ENCODE data around the gene CREB3L2. TPM values are rescaled to one million over a fixed set of nuclear protein-coding genes. Genes with fewer than 3 reads are reported as not detected.

The CREB3L2 gene
- total and polyA plus RNA-seq, 10 of the 15 experiments (the other 5 are each of a cell fraction or from before 2014, with no cell fraction given), result 6.4 to 67.1 (median 26.2) TPM

DNA sequence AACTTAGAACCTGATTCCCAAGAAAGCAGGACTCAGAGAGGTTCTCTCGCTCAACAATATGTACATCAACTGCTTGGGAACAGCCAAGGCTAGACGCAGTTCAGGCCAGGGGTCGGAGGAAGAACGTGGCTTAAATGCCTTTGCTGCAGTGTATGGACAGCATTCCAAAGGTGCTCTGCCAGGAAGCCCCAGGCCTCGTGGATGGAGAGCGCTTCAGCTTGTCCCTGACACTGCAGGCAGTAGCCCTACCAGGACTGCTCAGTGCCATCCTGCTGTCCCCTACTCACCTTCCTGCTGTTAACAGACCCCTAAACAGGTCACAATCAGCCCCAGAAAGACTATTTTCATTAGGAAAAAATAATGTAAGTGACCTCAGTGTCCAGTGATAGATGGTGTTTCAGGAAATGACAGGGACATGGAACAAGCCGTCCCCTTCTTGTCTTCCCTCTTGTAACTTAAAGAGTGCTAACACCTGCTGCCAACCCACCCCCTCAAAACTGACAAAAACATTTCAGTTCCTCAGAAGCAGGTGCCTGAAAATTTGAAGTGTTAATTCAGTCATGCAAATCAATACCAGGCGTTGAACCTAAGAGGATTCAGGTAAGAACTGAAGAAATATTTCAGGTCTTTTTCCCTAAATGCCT, 16.5 kb downstream of the CREB3L2 start (continued):
- TF ChIP-seq, protein P1, sequence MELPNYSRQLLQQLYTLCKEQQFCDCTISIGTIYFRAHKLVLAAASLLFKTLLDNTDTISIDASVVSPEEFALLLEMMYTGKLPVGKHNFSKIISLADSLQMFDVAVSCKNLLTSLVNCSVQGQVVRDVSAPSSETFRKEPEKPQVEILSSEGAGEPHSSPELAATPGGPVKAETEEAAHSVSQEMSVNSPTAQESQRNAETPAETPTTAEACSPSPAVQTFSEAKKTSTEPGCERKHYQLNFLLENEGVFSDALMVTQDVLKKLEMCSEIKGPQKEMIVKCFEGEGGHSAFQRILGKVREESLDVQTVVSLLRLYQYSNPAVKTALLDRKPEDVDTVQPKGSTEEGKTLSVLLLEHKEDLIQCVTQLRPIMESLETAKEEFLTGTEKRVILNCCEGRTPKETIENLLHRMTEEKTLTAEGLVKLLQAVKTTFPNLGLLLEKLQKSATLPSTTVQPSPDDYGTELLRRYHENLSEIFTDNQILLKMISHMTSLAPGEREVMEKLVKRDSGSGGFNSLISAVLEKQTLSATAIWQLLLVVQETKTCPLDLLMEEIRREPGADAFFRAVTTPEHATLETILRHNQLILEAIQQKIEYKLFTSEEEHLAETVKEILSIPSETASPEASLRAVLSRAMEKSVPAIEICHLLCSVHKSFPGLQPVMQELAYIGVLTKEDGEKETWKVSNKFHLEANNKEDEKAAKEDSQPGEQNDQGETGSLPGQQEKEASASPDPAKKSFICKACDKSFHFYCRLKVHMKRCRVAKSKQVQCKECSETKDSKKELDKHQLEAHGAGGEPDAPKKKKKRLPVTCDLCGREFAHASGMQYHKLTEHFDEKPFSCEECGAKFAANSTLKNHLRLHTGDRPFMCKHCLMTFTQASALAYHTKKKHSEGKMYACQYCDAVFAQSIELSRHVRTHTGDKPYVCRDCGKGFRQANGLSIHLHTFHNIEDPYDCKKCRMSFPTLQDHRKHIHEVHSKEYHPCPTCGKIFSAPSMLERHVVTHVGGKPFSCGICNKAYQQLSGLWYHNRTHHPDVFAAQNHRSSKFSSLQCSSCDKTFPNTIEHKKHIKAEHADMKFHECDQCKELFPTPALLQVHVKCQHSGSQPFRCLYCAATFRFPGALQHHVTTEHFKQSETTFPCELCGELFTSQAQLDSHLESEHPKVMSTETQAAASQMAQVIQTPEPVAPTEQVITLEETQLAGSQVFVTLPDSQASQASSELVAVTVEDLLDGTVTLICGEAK (IDR thresholded peaks at IDR 0.05; ENCODE audit: borderline replicate concordance), result no peak

DNA sequence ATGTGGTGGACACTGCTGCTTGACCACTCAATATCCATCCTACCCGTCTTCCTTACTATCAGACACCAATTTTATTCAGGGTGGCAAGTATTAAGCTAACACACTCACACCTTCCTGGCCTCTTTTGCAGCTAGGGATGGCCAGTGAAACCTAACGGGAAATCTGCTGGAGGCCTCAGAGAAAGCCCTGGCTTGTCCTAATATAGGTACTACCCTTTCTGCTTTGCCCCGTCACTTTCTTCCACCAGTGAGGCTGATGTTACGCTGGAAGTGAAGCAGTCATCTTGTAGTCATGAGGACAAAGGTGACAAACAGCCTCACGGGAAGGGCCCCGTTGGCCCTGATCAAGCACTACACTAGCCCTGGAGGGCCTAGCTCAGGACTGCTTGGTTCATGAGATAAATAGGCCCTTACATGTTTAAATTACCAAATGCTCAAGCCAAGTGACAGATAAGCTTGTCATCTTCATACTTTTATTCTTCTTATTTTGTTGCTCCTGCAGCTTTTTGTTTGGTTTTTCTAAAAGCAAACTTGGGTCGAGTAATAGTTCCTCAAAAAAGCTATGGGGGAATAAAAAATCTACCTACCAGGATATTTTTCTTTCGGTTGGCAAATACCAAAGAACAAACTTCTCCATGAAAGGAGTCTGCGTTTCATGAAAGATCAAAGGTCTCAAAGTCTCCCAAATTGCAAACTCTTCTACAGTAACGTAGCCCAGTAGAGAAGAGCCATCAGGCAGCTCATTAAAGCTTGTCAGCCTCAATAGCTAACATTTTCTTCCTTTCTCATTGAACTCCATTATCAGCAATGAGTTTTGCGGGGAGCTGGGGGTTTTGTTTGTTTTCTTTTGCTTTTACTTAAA, 17.5 kb downstream of the CREB3L2 start:
- H3K36me3 ChIP-seq (ENCODE audit: control insufficient read depth in 2 of 2, insufficient read depth in 2 of 2, low read length in 1 of 2), result peaks cover 15 to 23% of the 10 kb centered on the region in 2 experiments
- peak overlapping the region; percentile 99; the same call in 1 of the 2 replicates for H3K4me2 ChIP-seq (ENCODE audit: control insufficient read depth, insufficient read depth)
- in situ Hi-C loops (cut with MboI) (no loop called here), intact Hi-C loops (cut with micrococcal nuclease; ENCODE audit: unreplicated experiment) (loop anchor here (5.0 kb wide), 1 partner anchor 47 kb away; no protein-coding TSS in a partner anchor)
- no TSS peak for BruUV-seq (replicated peaks)
- FAIRE-seq (no peak), ATAC-seq (no peak), DNase-seq (ENCODE audit: low read depth, low spot score) (no peak)
- H3K27ac ChIP-seq (ENCODE audit: control insufficient read depth, insufficient read depth), result peak overlapping the region; percentile 95
- ChIA-PET RAD21 (ENCODE audit: unreplicated experiment) (interaction anchor here (0.6 to 7.8 kb wide), 10 partner anchors 9 to 478 kb away, joined by 3 to 148 read pairs (median 4); partner anchors contain the start of gene CREB3L2), CTCF (interaction anchor here (1.1 to 16.2 kb wide), 9 partner anchors 9 to 82 kb away, joined by 3 to 271 read pairs (median 4); partner anchors contain the start of gene CREB3L2), SMC1A (ENCODE audit: uncharacterized antibody, unreplicated experiment) (interaction anchor here (0.7 to 23.6 kb wide), 13 partner anchors 10 to 379 kb away, joined by 3 to 516 read pairs (median 5); partner anchors contain the start of gene CREB3L2), POLR2A (interaction anchor here (1.0 to 8.0 kb wide), 5 partner anchors 9 to 49 kb away, joined by 3 to 127 read pairs (median 4); partner anchors contain the start of gene CREB3L2)
- WGBS (ENCODE audit: insufficient coverage, insufficient replicate concordance, low lambda C conversion rate, missing lambda C conversion rate), result 89% methylated on average over 11 of the region's 11 CpGs
- H4K20me1 ChIP-seq (ENCODE audit: control insufficient read depth, insufficient read depth), result no peaks in the 10 kb centered on the region
- H3K79me2 ChIP-seq (ENCODE audit: control insufficient read depth, insufficient read depth, low read length), result peaks cover 97% of the 10 kb centered on the region
- no peaks in the 10 kb centered on the region for H3K27me3 ChIP-seq (replicated peaks in 1 of 2; ENCODE audit: control insufficient read depth in 2 of 2, insufficient read depth in 2 of 2, low read length in 1 of 2)
- peak overlapping the region; percentile 7; the same call in 1 of the 2 replicates for H3K4me3 ChIP-seq
- peak overlapping the region; percentile 55; the same call in 1 of the 2 replicates for H3K9ac ChIP-seq (ENCODE audit: control insufficient read depth, insufficient read depth, low read length)
- H3K4me1 ChIP-seq (ENCODE audit: control insufficient read depth, insufficient read depth, low read length), result peaks cover 90% of the 10 kb centered on the region
- H3K9me3 ChIP-seq (replicated peaks; ENCODE audit: control insufficient read depth, insufficient read depth, low read length), result peaks cover 33% of the 10 kb centered on the region
- TF ChIP-seq GABPA (IDR thresholded peaks at IDR 0.05; ENCODE audit: low read depth), result no peak
- no peak for TF ChIP-seq SREBF2 (IDR thresholded peaks at IDR 0.05; ENCODE audit: low read length)
- no peak for TF ChIP-seq POLR2AphosphoS2 (IDR thresholded peaks at IDR 0.05; ENCODE audit: low read depth, low read length)
- no peak for TF ChIP-seq E2F8 (IDR thresholded peaks at IDR 0.05; ENCODE audit: low read depth, partially characterized antibody)
- no peak for TF ChIP-seq ATF7 (IDR thresholded peaks at IDR 0.05; ENCODE audit: low read depth)
- no peak for TF ChIP-seq NRF1 (conservative IDR thresholded peaks at IDR 0.05; ENCODE audit: low read depth, low read length)
- TF ChIP-seq, protein P2, sequence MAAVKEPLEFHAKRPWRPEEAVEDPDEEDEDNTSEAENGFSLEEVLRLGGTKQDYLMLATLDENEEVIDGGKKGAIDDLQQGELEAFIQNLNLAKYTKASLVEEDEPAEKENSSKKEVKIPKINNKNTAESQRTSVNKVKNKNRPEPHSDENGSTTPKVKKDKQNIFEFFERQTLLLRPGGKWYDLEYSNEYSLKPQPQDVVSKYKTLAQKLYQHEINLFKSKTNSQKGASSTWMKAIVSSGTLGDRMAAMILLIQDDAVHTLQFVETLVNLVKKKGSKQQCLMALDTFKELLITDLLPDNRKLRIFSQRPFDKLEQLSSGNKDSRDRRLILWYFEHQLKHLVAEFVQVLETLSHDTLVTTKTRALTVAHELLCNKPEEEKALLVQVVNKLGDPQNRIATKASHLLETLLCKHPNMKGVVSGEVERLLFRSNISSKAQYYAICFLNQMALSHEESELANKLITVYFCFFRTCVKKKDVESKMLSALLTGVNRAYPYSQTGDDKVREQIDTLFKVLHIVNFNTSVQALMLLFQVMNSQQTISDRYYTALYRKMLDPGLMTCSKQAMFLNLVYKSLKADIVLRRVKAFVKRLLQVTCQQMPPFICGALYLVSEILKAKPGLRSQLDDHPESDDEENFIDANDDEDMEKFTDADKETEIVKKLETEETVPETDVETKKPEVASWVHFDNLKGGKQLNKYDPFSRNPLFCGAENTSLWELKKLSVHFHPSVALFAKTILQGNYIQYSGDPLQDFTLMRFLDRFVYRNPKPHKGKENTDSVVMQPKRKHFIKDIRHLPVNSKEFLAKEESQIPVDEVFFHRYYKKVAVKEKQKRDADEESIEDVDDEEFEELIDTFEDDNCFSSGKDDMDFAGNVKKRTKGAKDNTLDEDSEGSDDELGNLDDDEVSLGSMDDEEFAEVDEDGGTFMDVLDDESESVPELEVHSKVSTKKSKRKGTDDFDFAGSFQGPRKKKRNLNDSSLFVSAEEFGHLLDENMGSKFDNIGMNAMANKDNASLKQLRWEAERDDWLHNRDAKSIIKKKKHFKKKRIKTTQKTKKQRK (IDR thresholded peaks at IDR 0.05; ENCODE audit: low read depth, low read length), result no peak
- no peak overlapping the region for H2AFZ ChIP-seq (ENCODE audit: control insufficient read depth, low read depth, low read length)

Data from GM12878 (cell line).